ENCODE data around the gene ASS1. TPM values are rescaled to one million over a fixed set of nuclear protein-coding genes. Genes with fewer than 3 reads are reported as not detected.
A peak's percentile ranks its signal among the peaks of the same experiment; 100 is the strongest.

Gene ASS1
- total RNA-seq, 1 donor from 2014 or later, result 16.7 TPM

DNA sequence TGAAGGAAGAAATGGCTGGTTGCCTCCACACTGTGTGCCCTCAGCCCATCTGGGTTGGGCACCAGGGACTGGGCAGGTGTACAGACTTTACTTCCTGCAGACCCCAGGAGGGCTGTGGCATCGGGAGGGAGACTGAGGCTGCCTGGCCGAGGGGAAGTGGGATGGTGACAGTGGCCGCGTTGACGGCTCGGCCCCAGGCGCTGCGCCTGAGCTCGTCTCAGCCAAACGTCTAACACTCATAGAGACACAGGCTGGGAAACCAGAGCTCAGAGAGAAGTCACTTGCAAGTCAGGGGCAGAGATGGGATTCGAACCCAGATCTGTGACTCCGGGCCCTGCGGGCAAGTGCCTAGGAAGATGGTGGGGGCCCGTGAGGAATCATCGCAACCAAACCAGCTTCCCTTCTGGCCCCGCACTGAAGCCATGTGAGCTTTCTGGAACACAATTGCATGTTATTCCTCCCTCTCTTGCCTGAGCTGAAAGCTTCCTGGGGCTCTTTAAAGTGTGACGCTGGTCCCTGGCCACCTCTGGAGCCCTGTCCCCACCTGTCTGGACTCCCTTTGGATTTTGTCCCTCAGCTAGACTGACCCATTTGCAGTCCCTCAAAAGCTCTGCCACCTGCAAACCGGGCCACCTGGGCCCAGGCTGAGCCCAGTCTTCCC is 81.6 kb downstream of the ASS1 start:
- FAIRE-seq (no peak), DNase-seq (ENCODE audit: low spot score in 2 of 2) (no peak)

DNA sequence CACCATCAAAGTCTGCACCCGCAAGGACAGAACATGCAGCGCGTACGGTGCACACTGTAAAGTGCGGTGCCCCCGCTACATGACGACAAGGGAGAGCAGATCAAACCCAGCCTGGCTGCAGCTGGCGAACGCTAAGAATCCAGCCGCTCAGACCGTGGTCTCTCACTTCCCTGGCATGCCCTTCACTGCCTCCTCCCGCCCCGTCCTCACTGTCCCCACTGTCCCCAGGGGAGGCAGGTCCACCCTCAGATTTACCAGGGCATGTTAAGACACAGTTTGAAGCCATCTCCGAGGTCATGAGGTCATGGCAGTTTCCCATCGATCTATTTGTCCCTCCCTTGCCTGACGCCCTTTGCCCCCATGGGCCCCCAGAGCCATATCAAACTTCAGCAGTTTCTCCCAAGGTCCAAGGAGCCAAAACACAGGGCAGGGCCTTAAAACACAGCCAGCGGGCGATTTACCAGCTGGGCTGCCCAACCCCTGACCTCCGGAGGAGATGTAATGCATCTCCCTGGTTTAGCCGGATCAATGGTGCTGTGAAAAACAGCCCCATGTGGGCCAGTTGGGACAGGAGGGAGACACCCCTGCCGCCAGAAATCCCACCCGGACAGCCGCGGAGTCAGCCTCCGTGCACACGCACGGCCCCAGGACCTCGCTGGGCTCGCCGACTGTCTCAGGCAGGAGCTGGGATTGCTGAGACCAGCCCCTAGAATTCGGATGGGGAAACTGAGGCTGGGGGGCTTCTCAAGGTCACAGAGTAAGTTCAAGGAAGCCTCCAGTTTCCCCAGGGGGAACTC is 82.3 kb downstream of the ASS1 start:
- DNase-seq (ENCODE audit: low spot score in 2 of 2) (no peak), FAIRE-seq (no peak)

DNA sequence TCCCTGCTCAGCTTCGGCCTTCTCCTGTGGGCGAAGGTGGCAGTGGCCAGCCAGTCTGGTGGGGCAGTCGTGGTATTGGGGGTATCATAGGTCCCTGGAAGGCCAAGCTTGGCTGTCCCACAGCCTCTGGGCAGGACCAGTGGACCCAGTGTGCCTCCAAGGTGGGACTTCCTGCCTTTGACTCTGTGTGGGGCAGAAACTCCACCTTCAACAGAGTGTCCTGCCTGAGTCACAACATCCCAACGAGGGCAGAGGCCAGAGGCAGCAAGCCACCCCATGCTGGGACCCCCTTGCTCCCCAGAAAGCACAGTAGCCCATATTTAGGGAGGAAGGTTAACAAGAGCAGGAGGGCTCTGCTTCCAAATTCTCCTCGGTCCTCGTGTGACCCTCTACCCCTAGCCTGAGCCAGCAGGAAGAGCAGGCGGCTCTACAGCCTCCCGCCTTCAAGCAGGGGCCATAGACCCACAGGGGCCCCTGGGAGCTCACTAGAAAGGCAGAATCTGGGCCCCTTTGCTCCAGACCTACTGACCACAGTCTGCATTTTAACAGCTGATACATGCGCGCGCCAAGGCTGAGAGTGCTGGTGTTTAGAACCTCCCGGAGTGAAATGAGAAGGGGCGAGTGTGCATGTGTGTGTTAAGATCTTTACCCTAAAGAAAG is 83.0 kb downstream of the ASS1 start:
- FAIRE-seq (no peak), DNase-seq (ENCODE audit: low spot score in 2 of 2) (no peak)

DNA sequence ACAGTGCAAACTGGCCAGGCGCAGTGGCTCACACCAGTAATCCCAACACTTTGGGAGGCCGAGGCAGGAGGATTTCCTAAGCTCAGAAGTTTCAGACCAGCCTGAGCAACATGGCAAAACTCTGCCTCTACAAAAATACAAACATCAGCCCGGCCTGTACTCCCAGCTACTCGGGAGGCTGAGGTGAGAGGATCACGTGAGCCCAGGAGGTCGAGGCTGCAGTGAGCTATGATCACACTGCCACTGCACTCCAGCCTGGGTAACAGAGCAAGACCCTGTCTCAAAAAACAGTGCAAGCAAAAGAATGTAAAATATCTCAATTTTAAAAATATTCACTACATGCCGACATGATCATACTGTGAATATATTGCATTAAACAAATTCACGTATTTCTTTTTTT is 83.9 kb downstream of the ASS1 start:
- FAIRE-seq, result no peak
- DNase-seq (ENCODE audit: low spot score in 2 of 2), result no peak

DNA sequence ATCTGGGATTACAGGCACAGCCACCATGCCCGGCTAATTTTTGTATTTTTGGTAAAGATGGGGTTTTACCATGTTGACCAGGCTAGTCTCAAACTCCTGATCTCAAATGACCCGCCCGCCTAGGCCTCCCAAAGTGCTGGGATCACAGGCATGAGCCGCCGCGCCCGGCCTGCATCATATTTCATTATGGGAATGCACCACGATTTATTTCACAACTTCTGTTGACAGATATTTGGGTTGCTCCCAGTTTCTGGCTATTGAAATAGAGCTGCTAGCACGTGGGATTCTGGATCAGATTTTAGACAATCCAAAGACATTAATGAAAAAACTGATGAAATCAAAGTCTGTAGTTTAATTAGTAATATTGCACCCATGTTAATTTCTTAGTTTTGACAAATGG is 86.2 kb downstream of the ASS1 start:
- FAIRE-seq (no peak), DNase-seq (ENCODE audit: low spot score in 2 of 2) (no peak)

DNA sequence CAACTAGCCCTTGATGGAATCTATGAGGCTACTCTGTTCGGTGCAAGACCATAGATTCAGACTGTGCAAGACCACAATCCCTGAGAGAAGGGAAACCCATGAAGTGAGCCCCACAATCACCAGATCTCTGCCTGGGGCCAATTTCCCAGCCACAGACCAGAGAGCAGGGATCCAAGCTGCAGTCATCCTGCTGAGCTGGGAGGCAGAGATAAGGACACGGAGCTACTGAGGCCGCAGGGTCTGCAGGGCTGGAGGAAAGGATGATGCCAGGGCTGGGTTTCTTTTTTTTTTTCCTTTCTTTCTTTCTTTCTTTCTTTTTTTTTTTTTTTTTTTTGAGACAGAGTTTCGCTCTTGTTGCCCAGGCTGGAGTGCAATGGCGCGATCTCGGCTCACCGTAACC is 86.9 kb downstream of the ASS1 start:
- FAIRE-seq (no peak), DNase-seq (ENCODE audit: low spot score in 2 of 2) (no peak)

DNA sequence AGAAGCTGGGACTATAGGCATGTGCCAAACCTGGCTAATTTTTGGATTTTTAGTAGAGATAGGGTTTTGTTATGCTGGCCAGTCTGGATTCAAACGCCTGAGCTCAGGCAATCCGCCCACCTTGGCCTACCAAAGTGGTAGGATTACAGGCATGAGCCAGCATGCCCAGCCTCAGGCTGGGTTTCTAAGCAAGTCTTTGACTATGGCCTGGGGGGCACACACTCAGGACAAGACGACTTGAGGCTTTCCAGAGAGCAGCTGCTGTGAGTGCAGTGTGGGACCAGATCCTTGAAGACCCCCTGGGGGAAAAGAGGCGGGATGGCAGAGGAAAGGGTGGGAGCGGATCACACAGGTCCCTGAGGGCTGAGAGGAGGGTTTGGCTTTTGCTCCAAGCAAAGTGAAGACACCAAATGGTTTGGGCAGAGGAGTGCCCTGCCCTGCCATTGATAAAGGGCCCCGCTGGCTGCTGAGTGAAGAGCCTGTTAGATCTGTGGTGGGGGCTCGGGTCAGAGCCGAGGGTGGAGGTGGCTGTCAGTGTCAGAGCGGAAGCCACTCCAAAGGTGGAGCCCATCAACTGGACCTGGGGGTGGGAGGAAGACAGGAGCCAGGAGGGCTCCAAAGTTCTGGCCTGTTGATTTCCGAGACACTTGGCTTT is 87.8 kb downstream of the ASS1 start:
- no peak for DNase-seq (ENCODE audit: low spot score in 2 of 2)
- no peak for FAIRE-seq

DNA sequence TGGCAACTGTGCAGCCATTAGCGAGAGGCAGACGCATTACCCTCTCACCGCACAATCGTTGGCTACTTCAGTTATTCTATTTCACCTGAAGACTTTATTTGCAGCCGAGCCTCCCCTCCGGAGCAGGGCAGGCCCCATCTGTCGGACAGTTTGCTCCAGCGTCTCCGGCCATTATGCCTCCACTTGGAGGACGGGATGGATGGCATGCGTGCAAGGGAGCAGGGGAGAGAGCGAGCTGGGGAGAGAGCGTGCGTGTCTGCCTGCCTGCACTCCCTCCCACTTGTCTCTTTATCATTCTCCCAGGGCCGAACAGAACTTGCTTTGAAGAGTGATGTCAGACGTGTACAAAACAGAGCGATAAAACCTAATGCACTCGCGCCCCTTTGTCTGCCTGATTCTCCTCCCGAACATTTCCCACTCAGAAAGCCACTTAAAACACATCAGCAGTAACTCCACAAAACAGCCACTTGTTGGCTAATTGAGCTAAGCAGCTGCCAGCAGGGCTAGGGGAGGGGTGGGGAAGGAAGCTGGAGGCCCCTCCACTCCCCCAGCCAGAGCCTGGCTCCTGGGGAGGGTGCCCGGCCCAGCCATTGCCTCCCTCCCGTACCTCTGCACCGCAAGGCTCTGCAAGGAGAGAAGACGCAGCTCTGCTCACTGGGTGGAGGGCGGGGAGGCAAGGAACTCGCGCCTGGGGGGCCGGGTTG is 91.2 kb downstream of the ASS1 start:
- peak in 1 of 2 donors; percentile 46 for DNase-seq (ENCODE audit: low spot score in 2 of 2)
- no peak for FAIRE-seq

DNA sequence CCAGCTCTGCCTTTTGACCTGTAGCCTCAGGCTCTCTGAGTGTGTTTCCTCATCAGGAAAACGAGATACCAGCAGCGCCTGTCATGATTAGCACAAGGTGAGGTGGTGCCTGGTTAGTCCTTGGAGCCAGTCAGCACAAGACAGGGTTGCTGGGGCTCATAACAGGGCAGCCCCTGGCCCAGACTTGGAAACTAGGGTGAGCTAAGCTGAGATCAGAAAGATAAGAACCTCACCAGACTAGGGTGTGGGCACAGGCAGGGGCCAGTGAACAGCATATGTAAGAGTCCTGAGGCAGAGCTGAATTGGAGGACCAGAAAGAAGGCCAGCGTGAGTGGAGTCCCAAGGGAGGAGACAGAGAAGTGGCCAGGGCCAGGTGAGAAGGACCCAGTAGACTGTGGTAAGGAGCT is 91.9 kb downstream of the ASS1 start:
- FAIRE-seq (no peak), DNase-seq (ENCODE audit: low spot score in 2 of 2) (no peak)

DNA sequence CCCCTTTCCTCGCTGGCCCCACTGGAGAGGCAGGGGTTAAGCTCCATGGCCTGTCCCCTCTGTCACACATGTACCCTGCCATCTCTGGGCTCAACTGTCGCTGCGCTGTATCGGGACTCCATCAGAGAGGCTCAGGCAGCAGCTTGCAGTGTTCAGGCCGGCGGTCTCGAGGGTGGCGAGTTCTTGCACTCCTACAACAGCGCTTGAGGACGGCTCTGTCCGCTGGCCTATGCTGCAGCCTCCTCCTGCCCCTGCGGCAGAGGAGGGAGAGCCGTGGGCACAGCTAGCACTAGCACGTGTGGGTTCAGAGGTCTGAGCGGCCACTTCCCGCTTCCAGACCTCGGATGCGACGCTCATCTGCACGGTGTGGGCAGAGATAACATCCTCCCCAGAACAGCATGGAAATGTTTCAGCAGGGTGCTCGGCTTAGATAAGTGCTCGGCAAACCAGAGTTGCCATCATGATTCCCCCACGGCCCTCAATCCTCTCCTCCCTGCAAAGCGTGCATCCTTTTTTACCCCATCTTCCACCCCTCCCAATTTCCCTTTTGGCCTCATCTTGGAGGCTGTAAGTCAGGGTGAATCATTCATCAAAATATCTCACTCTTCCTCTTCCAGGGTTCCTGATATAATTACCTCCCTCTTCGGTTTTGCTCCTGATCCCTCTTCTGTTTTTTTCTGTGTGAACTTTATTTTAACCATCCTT is 92.7 kb downstream of the ASS1 start:
- DNase-seq (ENCODE audit: low spot score in 2 of 2) (no peak), FAIRE-seq (no peak)

DNA sequence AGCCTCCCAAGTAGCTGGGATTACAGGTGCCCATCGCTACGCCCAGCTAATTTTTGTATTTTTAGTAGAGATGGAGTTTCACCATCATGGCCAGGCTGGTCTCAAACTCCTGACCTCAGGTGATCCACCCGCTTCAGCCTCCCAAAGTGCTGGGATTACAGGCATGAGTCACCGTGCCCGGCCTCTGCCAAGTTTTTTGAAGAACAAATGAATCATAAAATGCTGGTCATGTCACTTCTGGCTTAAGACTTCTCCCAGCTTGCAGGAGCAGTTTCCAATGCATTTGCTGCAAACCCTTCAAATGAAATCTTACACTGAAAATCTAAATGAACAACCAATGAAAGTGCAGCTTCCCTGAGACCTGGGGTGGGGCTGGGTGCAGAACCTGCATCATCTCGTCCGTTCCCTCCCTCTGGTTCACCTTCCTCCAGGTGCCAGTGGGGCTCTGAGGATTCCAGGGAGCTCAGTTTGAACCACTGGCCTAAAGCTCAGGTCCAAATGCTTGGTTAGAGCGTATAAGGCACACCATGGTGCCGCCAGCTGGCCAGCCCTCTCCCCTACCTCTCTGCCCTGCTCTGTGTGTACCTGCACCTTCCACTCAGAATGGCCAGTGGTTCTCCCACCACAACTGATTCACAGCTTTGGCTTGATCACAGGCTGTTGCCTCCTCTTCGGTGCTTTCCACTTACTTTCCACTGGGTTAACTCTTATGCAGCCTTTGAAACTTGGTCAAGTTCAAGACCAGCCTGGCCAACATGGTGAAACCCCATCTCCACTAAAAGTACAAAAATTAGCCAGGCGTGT is 94.9 kb downstream of the ASS1 start:
- DNase-seq (ENCODE audit: low spot score in 2 of 2) (no peak), FAIRE-seq (no peak)

DNA sequence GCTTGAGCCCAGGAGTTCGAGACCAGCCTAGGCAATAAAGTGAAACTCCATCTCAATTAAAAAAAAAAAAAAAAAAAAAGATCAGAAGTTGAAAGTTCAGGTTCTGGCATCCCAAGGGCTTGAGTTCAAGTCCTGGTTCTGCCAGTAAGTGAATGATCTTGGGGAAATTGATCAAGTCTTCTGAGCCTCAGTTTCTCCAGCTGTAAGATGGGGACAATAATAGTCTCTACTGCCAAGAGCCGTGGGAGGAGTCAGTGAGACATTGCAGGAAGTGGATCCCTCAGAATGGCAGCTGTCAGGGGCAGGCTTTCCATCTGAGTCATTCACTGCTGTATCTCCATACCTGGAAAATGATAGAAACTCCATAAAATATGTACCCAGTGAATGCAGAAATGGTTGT is 96.8 kb downstream of the ASS1 start:
- FAIRE-seq (no peak), DNase-seq (ENCODE audit: low spot score in 2 of 2) (no peak)

DNA sequence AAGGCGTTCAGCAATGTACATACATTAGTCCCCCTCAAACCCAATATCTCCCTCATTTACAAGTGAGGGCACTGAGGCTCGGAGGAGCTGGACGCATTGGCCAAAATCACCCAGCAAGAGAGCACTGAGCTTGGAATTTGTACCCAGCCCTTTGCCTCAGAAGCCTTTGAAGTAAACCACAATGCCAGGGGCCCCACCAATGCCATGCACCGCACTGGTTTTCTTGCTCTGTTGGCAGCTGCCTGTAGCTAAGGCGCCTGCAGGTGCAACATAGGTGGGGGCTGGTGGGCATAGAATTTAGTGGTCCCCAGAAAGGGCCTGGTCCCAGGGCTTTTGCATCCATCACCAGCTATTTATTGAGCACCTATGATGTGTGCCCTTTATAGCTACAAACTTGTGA is 97.3 kb downstream of the ASS1 start:
- FAIRE-seq (no peak), DNase-seq (ENCODE audit: low spot score in 2 of 2) (no peak)

DNA sequence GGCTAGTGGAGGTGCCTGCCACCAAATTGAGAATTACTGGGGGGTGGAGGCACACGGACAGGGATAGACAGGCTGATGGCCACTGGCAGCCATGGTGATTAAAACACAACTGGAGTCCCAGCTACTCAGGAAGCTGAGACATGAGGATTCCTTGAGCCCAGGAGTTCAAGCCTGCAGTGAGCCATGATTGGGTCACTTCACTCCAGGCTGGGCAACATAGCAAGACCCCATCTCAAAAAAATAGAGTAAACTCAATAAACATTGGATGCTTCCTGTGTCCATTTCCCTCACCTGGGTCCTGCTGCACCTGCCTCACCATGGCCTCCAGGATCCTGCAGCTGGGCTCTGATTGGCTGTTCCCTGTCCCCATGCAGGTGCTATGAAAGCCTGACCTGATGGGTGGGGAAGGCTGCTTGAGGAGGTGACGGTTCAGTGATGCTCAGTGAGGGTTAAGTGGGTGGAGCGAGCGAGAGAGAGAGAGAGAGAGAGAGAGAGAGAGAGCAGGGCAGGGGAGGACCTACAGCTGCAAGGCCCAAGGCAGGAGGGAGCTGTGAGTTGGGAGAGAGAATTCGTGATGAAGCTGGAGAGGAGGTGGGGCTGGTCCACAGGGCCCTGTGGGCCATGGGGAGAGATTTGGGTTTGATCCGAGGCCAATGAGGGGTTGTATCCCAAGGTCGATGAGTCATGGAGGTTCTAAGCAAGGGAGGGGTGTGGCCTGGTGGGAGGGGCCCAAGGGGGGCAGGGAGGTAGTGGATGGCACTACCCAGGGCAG is 97.9 kb downstream of the ASS1 start:
- no peak for FAIRE-seq
- no peak for DNase-seq (ENCODE audit: low spot score in 2 of 2)

DNA sequence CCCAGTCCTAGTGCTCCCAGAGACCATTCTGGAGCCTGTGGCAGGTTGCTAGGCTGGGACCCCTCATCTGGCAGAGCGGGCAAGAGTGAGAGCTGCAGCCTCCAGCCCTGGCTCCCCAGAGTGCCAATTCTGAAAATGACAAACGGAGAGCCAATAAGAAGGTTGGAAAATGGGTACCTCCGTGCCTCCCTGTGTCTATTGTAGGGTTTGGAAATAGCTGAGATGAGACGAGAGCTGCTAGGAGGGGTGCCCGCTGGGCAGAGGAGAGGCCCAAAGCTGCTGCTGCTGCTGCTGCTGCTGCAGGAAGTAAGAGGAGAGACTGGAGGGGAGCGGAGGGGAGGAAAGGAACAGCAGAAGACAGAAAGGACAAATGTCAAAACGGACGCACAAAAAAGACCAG is 98.6 kb downstream of the ASS1 start:
- DNase-seq (ENCODE audit: low spot score in 2 of 2) (no peak), FAIRE-seq (no peak)

DNA sequence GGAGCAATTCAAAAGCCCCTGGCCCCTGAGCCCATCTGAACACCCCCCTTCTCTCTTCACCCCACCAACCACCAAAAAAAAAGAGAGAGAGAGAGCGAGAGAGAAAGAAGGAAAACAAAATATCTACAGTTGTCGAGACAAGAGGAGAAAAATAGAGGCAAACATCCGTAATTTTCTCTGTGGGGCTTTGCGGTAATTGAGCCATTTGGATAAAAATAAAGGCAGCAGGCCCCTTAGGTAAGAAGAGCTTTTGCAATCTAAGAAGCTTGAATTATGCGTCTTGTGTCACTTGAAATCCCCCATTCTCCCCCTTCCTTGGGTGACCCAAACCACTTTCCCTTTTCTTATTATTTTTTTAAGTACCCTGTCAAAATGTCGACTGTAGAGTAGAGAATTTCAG is 99.1 kb downstream of the ASS1 start:
- DNase-seq (ENCODE audit: low spot score in 2 of 2) (no peak), FAIRE-seq (no peak)

DNA sequence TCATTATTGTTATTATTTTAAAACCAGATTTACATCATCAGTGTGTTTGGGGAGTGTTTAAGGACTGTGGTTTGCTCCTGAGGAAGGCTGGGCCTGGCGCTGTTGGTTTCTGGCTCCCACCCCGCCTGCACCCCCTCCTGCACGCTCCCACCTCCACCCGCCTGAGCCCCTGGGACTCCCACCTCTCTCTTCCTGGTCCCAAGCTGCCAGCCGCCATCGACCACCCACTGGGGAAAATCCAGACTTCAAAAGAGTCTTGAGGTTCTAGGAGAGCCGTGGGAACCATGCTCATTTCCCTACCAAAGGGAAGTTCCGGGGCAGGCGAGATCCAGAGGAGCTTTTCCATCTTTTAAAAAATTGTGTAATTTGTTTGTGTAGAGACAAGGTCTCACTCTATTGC is 99.6 kb downstream of the ASS1 start:
- no peak for FAIRE-seq

DNA sequence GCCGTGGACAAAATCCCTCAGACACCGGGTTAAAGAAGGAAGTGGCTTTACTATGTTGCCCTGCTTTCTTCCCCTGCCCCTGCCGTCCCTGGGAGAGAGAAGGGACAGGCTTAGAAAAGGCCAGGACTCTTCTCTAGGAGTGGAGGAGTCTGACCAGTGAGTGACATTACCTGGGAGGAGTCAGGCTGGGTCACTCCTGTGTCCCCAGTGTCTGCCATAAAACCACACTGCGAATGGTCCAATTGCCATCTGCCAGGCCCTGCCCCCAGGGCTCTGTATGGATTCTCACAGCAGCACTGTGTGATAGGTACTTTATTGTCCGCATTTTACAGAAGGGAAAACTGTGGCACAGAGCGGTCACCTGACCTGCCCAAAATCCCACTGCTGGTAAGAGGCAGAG is 103.3 kb downstream of the ASS1 start:
- FAIRE-seq (no peak), DNase-seq (ENCODE audit: low spot score in 2 of 2) (no peak)

More for the DNA sequence above, 99.6 kb downstream of the ASS1 start:
- no peak for DNase-seq (ENCODE audit: low spot score in 2 of 2)

All from frontal cortex (tissue), 4 donors.